HepG2 (cell line): ENCODE data around the gene LRP5. TPM values are rescaled to one million over a fixed set of nuclear protein-coding genes. Genes with fewer than 3 reads are reported as not detected.
A peak's percentile ranks its signal among the peaks of the same experiment; 100 is the strongest.

Experiments
- ARID3A ChIP-seq: IDR thresholded peaks from 2 replicates; pipeline ENCODE4 v1.6.1; 2012; ENCODE audit warnings: low read depth, low read length, improper control_type of control experiment
- MYC ChIP-seq: sonication (generic); formaldehyde crosslinking; IDR thresholded peaks from 2 replicates; pipeline ENCODE4 v1.9.0; 2021; ENCODE audit warnings: missing genetic modification reagents, borderline replicate concordance
- NAIF1 ChIP-seq: sonication (generic); formaldehyde crosslinking; IDR thresholded peaks from 2 replicates; pipeline ENCODE4 v1.5.0; 2020; ENCODE audit warnings: mild to moderate bottlenecking, missing genetic modification reagents, borderline replicate concordance
- RARA ChIP-seq: IDR thresholded peaks from 2 replicates; pipeline ENCODE4 v1.6.1; 2016; ENCODE audit warnings: missing genetic modification reagents, missing compliant biosample characterization
- SAFB2 ChIP-seq: sonication (generic); formaldehyde crosslinking; IDR thresholded peaks from 2 replicates; pipeline ENCODE4 v1.5.1; 2020; ENCODE audit warnings: missing genetic modification reagents, low read depth, mild to moderate bottlenecking, borderline replicate concordance
- SRY ChIP-seq: sonication (generic); formaldehyde crosslinking; IDR thresholded peaks from 2 replicates; pipeline ENCODE4 v1.8.0; 2022; ENCODE audit warnings: mild to moderate bottlenecking, missing genetic modification reagents
- THYN1 ChIP-seq: sonication (generic); formaldehyde crosslinking; IDR thresholded peaks from 2 replicates; pipeline ENCODE4 v1.8.1; 2023; ENCODE audit warnings: low read depth, mild to moderate bottlenecking, moderate library complexity, missing genetic modification reagents, borderline replicate concordance
- polyA plus RNA-seq, 8 experiments: library from polyadenylated mRNA; depleted of rRNA in 3 of 8; stranded (reverse) in 7 of 8; unstranded in 1 of 8; fragments of >200 nt; fragmentation: Illumina TruSeq in 4 of 8; extraction: Trizol in 4 of 8; gene quantifications; 2 replicates each; pipeline versions ENCODE4 v1.2.1 to v1.2.3, GENCODE V29; 2011 to 2016; ENCODE audit warnings: low read depth in 4 of 8, missing spikeins in 1 of 8, mixed read lengths in 1 of 8; ENCODE audit not compliant: insufficient read depth in 1 of 8
- total RNA-seq, 5 experiments: library from RNA; depleted of rRNA; stranded (reverse); fragments of >200 nt; fragmentation: Illumina TruSeq; extraction: Trizol; gene quantifications; 2 replicates each; pipeline ENCODE4 v1.2.3, GENCODE V29; 2016; ENCODE audit warnings: low read depth in 1 of 5
- TF ChIP-seq, protein P1 (sequence below): sonication (generic); formaldehyde crosslinking; IDR thresholded peaks from 2 replicates; pipeline ENCODE4 v1.4.0; 2020; ENCODE audit warnings: missing genetic modification reagents
- TF ChIP-seq, protein P2 (sequence below), 2 experiments: fragments of 450-650 bp in 1 of 2; sonication (generic) in 1 of 2; formaldehyde crosslinking in 1 of 2; IDR thresholded peaks; 2 replicates each; pipeline versions ENCODE4 v1.6.1 to v1.8.0; 2016 to 2022; ENCODE audit warnings: antibody characterized with exemption in 1 of 2, mild to moderate bottlenecking in 1 of 2, missing genetic modification reagents in 1 of 2

The LRP5 gene
- total and polyA plus RNA-seq, 2 of the 13 experiments (the other 11 are each of a cell fraction or from before 2014, with no cell fraction given), result 40.4 to 64.0 TPM

DNA sequence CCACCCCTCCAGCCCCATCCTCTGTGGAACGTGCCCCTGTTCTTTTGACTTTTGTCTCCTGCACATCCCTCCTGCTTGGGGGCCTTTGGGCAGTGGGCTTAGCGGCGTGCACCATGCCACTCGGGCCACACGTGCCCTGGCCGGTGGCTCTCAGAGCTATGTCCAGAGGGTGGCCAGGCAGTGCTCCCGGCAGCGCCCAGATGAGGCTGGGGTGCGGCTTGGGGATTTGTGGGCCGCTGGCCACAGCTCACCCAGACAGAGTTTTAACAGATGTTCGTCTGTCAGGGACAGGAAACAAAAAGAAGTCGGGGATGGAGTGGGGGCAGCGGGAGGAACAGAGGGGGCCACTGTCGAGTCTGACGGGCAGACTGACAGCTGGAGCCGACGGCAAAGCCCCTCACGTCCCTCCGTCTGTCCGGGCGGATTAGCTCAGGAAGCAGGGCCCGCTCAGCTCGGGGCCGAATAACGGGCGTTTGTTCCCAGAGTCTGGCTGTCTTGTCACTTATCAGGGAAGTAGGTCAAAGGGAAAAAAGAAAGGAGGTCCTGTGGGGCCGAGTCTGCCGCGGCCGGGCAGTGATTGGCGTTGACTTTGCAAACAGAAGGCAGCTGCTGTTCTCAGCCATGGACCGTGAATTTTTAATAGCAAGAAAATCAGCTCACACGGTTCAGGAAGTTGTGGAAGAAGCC, 61.6 kb downstream of the LRP5 start (continued):
- TF ChIP-seq ARID3A (no peak), NAIF1 (CRISPR knock-in tag) (no peak), THYN1 (no peak), MYC (CRISPR knock-in tag) (peak; percentile 42; the same call in 1 of the 2 replicates), SAFB2 (CRISPR knock-in tag) (no peak), SRY (CRISPR knock-in tag) (no peak), RARA (CRISPR knock-in tag) (peak; percentile 74)
- TF ChIP-seq, protein P1, sequence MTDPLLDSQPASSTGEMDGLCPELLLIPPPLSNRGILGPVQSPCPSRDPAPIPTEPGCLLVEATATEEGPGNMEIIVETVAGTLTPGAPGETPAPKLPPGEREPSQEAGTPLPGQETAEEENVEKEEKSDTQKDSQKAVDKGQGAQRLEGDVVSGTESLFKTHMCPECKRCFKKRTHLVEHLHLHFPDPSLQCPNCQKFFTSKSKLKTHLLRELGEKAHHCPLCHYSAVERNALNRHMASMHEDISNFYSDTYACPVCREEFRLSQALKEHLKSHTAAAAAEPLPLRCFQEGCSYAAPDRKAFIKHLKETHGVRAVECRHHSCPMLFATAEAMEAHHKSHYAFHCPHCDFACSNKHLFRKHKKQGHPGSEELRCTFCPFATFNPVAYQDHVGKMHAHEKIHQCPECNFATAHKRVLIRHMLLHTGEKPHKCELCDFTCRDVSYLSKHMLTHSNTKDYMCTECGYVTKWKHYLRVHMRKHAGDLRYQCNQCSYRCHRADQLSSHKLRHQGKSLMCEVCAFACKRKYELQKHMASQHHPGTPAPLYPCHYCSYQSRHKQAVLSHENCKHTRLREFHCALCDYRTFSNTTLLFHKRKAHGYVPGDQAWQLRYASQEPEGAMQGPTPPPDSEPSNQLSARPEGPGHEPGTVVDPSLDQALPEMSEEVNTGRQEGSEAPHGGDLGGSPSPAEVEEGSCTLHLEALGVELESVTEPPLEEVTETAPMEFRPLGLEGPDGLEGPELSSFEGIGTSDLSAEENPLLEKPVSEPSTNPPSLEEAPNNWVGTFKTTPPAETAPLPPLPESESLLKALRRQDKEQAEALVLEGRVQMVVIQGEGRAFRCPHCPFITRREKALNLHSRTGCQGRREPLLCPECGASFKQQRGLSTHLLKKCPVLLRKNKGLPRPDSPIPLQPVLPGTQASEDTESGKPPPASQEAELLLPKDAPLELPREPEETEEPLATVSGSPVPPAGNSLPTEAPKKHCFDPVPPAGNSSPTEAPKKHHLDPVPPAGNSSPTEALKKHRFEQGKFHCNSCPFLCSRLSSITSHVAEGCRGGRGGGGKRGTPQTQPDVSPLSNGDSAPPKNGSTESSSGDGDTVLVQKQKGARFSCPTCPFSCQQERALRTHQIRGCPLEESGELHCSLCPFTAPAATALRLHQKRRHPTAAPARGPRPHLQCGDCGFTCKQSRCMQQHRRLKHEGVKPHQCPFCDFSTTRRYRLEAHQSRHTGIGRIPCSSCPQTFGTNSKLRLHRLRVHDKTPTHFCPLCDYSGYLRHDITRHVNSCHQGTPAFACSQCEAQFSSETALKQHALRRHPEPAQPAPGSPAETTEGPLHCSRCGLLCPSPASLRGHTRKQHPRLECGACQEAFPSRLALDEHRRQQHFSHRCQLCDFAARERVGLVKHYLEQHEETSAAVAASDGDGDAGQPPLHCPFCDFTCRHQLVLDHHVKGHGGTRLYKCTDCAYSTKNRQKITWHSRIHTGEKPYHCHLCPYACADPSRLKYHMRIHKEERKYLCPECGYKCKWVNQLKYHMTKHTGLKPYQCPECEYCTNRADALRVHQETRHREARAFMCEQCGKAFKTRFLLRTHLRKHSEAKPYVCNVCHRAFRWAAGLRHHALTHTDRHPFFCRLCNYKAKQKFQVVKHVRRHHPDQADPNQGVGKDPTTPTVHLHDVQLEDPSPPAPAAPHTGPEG (CRISPR knock-in tag), result peak; percentile 29; the same call in 1 of the 2 replicates
- TF ChIP-seq, protein P2, sequence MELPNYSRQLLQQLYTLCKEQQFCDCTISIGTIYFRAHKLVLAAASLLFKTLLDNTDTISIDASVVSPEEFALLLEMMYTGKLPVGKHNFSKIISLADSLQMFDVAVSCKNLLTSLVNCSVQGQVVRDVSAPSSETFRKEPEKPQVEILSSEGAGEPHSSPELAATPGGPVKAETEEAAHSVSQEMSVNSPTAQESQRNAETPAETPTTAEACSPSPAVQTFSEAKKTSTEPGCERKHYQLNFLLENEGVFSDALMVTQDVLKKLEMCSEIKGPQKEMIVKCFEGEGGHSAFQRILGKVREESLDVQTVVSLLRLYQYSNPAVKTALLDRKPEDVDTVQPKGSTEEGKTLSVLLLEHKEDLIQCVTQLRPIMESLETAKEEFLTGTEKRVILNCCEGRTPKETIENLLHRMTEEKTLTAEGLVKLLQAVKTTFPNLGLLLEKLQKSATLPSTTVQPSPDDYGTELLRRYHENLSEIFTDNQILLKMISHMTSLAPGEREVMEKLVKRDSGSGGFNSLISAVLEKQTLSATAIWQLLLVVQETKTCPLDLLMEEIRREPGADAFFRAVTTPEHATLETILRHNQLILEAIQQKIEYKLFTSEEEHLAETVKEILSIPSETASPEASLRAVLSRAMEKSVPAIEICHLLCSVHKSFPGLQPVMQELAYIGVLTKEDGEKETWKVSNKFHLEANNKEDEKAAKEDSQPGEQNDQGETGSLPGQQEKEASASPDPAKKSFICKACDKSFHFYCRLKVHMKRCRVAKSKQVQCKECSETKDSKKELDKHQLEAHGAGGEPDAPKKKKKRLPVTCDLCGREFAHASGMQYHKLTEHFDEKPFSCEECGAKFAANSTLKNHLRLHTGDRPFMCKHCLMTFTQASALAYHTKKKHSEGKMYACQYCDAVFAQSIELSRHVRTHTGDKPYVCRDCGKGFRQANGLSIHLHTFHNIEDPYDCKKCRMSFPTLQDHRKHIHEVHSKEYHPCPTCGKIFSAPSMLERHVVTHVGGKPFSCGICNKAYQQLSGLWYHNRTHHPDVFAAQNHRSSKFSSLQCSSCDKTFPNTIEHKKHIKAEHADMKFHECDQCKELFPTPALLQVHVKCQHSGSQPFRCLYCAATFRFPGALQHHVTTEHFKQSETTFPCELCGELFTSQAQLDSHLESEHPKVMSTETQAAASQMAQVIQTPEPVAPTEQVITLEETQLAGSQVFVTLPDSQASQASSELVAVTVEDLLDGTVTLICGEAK (IDR thresholded peaks at IDR 0.05), result no peak
- TF ChIP-seq, protein P2 (CRISPR knock-in tag; IDR thresholded peaks at IDR 0.05), result no peak
